ENCODE results near the gene RPIA.
A peak's percentile ranks its signal among the peaks of the same experiment; 100 is the strongest.

Gene RPIA

GRCh38 chr2:88687384-88687783 lies 4.1 kb upstream of the RPIA start:
- DNase-seq = no peak

DNA sequence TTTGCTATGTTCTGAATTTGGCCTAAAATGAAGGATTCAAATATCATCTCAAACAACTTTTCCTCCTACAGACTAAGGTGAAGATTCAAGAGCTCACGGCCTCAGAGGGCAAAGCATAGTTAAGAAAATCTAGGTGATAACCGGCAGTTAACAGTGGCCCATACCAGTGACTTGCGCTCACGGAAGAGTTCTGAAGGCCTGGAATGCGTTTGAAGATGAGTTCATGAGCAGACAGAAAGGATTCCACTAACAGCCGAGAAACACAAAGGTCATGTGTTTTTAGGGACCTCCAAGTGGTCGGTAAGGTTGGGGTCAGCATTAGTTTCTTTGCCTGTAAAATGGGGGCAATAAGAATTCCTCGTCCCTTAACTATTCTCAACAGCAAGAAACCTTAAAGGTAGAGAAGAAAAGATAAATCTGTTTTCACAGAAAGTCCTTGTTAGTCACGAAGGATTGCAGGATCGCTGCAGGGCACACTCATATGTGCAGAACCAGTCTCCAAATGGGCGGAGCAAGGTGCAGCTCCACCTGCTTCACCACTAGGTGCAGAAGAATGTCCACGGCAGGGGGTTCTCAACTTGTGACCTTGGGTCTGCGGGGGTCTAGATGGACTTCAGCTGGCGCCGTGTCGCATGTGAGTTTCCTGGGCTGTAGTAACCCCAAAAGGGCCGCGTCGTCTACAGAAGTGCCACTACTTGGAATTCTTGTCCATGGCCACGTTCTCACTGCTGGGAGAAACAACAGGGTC lies 708 bp upstream of the RPIA start:
- DNase-seq = peak; percentile 69

GRCh38 chr2:88692187-88692586 lies 714 bp downstream of the RPIA start:
- DNase-seq = peak; percentile 35

DNA sequence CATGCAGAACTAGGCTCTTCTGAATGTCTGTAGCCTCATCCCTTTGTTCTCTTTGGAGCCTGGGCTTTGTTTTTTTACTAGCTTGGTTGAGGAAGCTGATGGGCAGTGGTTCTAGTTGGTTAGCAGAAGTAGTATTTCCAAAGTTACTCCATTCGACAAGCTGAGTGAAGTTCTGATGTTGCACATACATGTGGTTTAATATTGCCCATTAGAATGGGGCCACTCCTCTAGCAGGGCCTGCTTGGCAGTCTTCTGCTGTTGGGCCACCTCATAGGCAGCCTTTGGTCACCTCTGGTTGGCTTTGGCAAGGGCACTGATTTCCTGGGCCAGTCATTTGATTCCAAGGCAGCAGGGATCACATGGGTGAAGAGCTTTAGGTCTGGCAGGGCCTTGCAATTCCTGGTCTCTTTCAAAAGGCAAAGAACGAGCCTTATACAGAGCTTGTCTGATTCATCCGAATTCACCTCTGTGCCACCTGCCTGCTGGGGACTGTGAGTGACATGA lies 2.5 kb downstream of the RPIA start:
- no peak for DNase-seq

GRCh38 chr2:88696611-88697010 lies 5.1 kb downstream of the RPIA start:
- no peak for DNase-seq

- no peak for DNase-seq
These were observed 6.0 kb downstream of the RPIA start for GRCh38 chr2:88697370-88698026.

DNA sequence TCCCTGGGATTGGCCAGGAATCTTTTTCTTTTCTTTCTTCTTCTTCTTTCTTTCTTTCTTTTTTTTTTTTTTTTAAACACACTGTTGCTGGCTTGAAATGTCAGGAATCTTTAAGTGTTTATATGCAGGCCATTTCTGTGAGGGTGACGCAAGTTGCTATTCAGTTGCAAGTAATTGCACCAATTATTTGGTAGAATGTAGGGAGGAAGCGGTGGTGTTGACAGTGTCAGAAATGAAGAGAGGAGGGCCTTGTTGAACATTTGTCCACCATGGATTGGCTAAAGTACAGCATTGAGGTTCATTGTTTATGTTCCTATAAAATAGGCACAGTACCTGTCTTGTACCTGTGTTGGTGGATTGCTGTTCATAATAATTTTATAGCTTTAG lies 6.5 kb downstream of the RPIA start:
- no peak for DNase-seq

DNA sequence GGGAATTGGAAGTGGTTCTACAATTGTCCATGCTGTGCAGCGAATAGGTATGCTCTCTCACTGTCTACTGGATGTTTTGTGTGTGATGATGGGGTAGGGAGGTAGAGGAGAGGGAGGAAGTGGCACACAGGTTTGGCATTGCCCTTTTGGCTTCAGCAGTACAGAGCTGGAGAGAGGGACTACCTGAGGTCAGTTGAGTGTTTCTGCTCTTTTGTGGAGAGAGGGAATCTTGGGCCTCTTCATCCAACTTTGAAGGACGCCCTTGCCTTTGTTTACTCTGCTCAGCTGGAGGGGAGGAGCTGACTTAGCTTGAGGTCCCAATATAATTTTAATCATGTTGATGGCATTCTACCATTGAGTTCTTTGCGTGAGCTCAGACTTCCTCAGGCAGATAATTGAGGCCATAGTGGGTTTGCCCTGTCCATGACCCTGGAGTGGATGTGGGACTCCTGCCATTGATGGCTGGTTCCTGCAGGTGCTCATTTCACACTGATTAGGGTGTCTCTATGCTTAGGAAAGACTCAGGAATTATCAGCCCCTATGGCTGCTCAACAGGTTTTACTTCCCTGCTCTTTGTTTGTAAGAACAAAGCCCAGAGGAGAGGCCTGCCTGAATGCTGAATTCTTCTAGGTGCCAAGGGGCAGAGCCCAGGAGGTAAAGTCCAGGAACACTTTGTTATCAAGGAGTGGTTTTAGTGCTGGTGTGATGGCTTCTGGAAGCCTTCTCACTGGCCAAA lies 7.2 kb downstream of the RPIA start:
- DNase-seq = no peak

DNA sequence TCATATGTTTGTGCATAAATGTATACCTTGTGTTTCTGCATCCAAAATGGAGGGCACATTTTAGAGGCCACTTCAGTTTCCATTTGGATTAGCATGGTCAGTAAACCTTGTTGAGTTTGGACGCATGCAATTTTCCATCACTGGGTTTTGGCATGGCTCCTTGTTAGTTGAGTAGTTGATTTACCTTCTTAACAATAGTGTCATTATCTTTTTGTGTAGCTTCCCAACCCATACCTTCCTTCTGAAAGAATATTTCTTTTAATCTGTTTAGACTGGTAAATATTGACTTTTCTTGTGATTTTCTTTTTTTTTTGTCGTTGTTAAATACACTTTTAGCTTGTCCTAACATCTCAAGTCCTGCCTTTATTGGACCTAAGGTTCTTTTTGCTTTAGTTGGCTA lies 15.5 kb downstream of the RPIA start:
- DNase-seq = no peak

DNA sequence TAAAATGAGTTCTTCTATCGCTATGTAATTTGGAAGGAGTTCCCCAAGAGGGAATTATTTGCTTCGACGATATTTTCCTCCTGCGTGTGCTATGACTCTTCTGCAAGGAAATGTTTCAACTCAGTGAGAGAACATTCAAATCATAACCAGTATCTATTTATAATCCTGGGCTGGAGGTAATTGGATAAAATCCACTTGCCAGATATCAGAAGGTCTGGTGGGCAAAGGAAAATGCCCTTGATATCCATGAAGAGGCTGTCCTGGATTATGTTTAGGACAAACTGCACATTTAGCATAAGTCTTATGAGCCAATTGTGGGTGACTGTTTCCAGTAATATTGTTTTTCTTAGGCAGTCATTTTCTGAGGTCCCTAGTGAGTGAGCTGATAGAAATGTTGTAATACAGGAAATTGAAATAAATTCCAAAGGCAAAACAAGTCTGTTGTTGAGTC lies 17.7 kb downstream of the RPIA start:
- DNase-seq = no peak

GRCh38 chr2:88711289-88711688 lies 19.8 kb downstream of the RPIA start:
- no peak for DNase-seq

DNA sequence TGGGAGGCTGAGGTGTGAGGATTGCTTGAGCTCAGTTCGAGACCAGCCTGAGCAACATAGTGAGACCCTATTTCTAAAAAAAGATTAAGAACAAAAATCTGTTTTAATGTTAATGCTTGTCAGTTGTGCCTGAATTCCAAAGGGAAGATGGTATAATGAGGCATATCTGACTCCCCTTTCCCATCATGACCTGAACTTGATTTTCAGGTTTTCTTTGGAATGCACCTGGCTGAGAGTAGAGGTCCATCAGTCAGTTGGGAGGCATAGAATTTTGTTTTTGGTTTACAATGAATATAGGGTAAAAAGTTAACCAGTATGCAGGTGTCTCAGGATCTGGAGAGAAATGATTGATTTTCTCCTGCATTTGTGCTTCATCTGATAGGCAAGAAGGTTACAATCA lies 20.4 kb downstream of the RPIA start:
- DNase-seq = no peak

DNA sequence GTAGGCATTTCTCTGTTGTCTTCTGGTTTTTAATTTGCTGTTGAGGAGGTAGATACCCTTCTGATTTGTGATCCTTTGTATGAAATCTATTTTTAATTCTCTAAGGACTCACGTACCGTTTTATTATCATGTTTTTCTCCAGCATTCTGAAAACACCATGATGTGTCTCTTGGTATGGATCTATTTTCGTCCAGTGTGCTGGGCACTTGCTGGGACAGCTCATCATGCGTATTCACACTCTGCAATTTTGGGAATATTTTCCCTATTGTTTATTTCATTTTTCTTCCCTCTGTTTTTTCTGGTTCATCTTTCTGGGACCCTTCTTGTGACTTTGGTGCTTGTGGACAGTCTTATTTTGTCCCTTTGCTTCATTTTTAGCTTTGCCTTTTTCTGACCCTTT lies 21.9 kb downstream of the RPIA start:
- no peak for DNase-seq

DNA sequence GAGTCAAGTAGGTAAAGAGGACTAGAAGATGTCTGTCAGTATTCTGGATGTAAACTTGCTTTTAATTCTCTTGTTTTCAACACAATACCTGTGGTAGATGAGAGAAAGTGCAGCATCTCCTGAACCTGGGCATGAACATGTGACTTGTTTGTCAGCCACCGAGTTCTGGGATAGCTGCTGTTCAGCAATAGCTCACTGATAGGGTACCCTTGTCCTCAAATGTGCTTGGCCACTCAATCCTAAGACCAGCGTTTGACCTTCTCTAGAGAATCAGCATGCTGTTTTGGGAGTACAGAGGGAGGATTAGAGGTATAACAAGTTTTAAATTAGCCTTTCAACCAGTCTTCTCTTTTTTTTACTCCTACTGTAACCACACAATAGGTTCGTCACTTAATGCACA lies 23.2 kb downstream of the RPIA start:
- no peak for DNase-seq

GRCh38 chr2:88720399-88720798 lies 28.9 kb downstream of the RPIA start:
- DNase-seq = no peak

- DNase-seq = no peak
These were observed 29.8 kb downstream of the RPIA start for GRCh38 chr2:88721268-88721667.

- no peak for DNase-seq
These were observed 33.3 kb downstream of the RPIA start for GRCh38 chr2:88724643-88725332.

- no peak for DNase-seq
These were observed 37.7 kb downstream of the RPIA start for GRCh38 chr2:88729061-88729745.

- no peak for DNase-seq
These were observed 41.9 kb downstream of the RPIA start for GRCh38 chr2:88733155-88733902.

DNA sequence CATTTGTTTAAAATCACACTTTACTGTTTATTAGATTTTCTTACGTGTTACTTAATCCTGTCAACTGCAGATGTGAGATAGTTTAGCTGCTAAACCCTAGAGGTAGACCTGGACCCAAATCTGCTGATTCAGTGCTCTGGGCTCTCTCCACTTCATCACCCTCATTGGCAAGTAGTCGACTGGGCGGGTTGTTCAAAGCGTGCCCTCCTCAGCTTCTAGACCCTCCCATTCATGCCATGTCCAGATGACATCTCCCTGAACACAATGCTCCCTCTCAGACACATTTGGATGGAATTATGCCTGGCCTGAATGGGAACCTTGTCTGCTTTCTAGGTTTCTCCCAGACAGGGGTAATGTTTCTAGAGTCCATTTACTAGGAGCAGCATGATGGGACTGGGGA lies 43.7 kb downstream of the RPIA start:
- DNase-seq = no peak

- DNase-seq = peak; percentile 39
These were observed 44.4 kb downstream of the RPIA start for GRCh38 chr2:88735853-88736252.

- DNase-seq = no peak
These were observed 45.0 kb downstream of the RPIA start for GRCh38 chr2:88736437-88736836.

All from activated naive CD4-positive, alpha-beta T cell treated with anti-CD3 and anti-CD28 coated beads, Interleukin-2, amount 50 U/mL, for 16 hours (primary cell).